K562 (cell line): Measurements from ENCODE around the gene SYMPK.

ENCODE experiments used
- ATF7 ChIP-seq: fragments of 450-650 bp; IDR thresholded peaks from 2 replicates; pipeline ENCODE4 v1.7.1; 2014; ENCODE audit warnings: mild to moderate bottlenecking, moderate library complexity
- BRCA1 ChIP-seq, 2 experiments: fragments of 450-650 bp in 1 of 2; sonication (generic) in 1 of 2; formaldehyde crosslinking in 1 of 2; IDR thresholded peaks; 2 replicates each; pipeline versions ENCODE4 v1.5.0 to v1.6.1; 2017 to 2020; ENCODE audit warnings: mild to moderate bottlenecking in 1 of 2, missing genetic modification reagents in 1 of 2
- HOXB6 ChIP-seq: fragments of 250-450 bp; sonication (Bioruptor Pico); IDR thresholded peaks from 2 replicates; pipeline ENCODE4 v1.5.1; 2022; ENCODE audit warnings: mild to moderate bottlenecking, borderline replicate concordance
- SRSF1 ChIP-seq: fragments of 200-400 bp; formaldehyde crosslinking; IDR thresholded peaks from 2 replicates; pipeline ENCODE4 v1.6.1; 2017; ENCODE audit warnings: mild to moderate bottlenecking, low read depth, low read length, moderate library complexity

DNA sequence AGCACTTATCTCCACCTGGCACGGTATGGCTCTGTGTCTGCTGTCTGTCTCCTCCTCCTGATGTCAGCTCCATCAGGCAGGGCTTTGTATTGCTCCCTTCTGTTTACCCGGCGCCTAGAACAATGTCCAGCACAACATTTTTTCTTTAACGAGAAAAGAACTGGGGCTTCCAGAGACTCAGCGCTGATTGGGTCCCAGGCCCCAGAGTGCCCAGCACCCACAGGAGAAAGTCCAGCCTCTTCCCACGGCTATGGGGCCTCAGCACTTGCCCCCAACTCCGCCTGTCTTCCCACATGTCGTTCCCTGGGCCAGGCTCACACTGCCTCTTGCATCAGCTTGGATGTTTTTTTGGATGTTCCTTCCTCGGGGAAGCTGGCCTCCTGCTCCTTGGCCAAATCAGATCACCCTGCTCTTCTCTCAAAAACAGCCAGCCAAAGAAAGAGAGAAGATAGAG lies 32.6 kb upstream of the SYMPK start:
- TF ChIP-seq BRCA1 (IDR thresholded peaks at IDR 0.05) (no peak), BRCA1 (CRISPR knock-in tag; IDR thresholded peaks at IDR 0.05) (no peak), SRSF1 (no peak), ATF7 (no peak), HOXB6 (no peak)
